ENCODE measurements around the gene RGS16. TPM values are rescaled to one million over a fixed set of nuclear protein-coding genes. Genes with fewer than 3 reads are reported as not detected.

The RGS16 gene
- total RNA-seq, 1 experiment from 2014 or later = 6.5 TPM

- no peaks in the 10 kb centered on the region for H3K27me3 ChIP-seq (ENCODE audit: insufficient read depth, low read length)
- no peak overlapping the region for H3K27ac ChIP-seq (ENCODE audit: low read depth, low read length)
- H3K79me2 ChIP-seq (ENCODE audit: insufficient read depth, low read length) = no peaks in the 10 kb centered on the region
- no peaks in the 10 kb centered on the region; a peak in 1 of 4 replicates for H3K9me3 ChIP-seq (ENCODE audit: control insufficient read depth in 1 of 2, insufficient read depth in 1 of 2, low read depth in 1 of 2, low read length in 2 of 2)
- no peaks in the 10 kb centered on the region for H3K9me2 ChIP-seq (ENCODE audit: insufficient read depth)
- RAD21 ChIA-PET (ENCODE audit: low non-redundant PET in 1 of 2, low total read pairs in 2 of 2, uncharacterized antibody in 2 of 2, unreplicated experiment in 2 of 2) = no interaction called here
- no peak for TF ChIP-seq YY1 (IDR thresholded peaks at IDR 0.05; ENCODE audit: extremely low read depth, insufficient replicate concordance, low read depth, low read length)
- no peak for TF ChIP-seq SIN3A (IDR thresholded peaks at IDR 0.05; ENCODE audit: low read depth)
- no peak for TF ChIP-seq POLR2AphosphoS5 (IDR thresholded peaks at IDR 0.05; ENCODE audit: low read depth, low read length)
- no peak for TF ChIP-seq ZFX (IDR thresholded peaks at IDR 0.05)
- TF ChIP-seq POLR2A (IDR thresholded peaks at IDR 0.05; ENCODE audit: borderline replicate concordance, extremely low read depth, insufficient read depth, insufficient read length) = no peak
- TF ChIP-seq CBX3 (IDR thresholded peaks at IDR 0.05; ENCODE audit: low read depth) = no peak
- no peak for TF ChIP-seq MAX (IDR thresholded peaks at IDR 0.05)
- no peak for TF ChIP-seq RAD21 (IDR thresholded peaks at IDR 0.05; ENCODE audit: low read depth)
- no peak for TF ChIP-seq EZH2phosphoT487 (IDR thresholded peaks at IDR 0.05; ENCODE audit: borderline replicate concordance)
- no peak for TF ChIP-seq TCF7L2 (IDR thresholded peaks at IDR 0.05; ENCODE audit: borderline replicate concordance, extremely low read depth, insufficient read depth, insufficient read length)
- no peak for TF ChIP-seq FOSL1 (IDR thresholded peaks at IDR 0.05; ENCODE audit: low read depth)
- H3K36me3 ChIP-seq (ENCODE audit: control insufficient read depth in 1 of 2, insufficient read depth in 2 of 2, low read length in 2 of 2) = no peaks in the 10 kb centered on the region
- H3K9ac ChIP-seq (ENCODE audit: low read length) = no peak overlapping the region
- ATAC-seq (peak; percentile 44), DNase-seq (ENCODE audit: low read depth, low spot score) (no peak)
- no peaks in the 10 kb centered on the region for H4K20me1 ChIP-seq (ENCODE audit: insufficient read depth)
- POLR2A ChIA-PET = interaction anchor here (0.7 to 1.7 kb wide), 3 partner anchors 10 to 14 kb away, joined by 3 to 4 read pairs (median 4); partner anchors contain the start of gene RGS16
- no peak overlapping the region for H3K4me3 ChIP-seq (replicated peaks in 1 of 2; ENCODE audit: low read depth in 1 of 2, low read length in 2 of 2)
- CTCF ChIA-PET = interaction anchor here (0.9 to 1.8 kb wide), 4 partner anchors 13 to 103 kb away, joined by 3 to 5 read pairs (median 4); partner anchors contain the start of gene RGS16
- no TSS peak for BruUV-seq (replicated peaks)
- H2AFZ ChIP-seq (ENCODE audit: low read depth, low read length, poor library complexity, severe bottlenecking) = peak overlapping the region; percentile 87
- H3K4me2 ChIP-seq (ENCODE audit: low read length) = peak overlapping the region; percentile 52
- peaks cover 23 to 27% of the 10 kb centered on the region in 2 experiments for H3K4me1 ChIP-seq (ENCODE audit: control insufficient read depth in 1 of 2, insufficient read depth in 2 of 2, low read length in 2 of 2)
- intact Hi-C loops (cut with micrococcal nuclease) = no loop called here
Observed at GRCh38 chr1:182617014-182617429, 12.8 kb upstream of the RGS16 start.

All from HCT116 (cell line).